HG02798 (cell line): ENCODE measurements around the gene PEF1.

ENCODE experiments used
- ATAC-seq: cut with Tn5 transposase; IDR thresholded peaks from one replicate; pipeline ENCODE4 v1.9.1; 2021; ENCODE audit warnings: mild to moderate bottlenecking; ENCODE audit not compliant: unreplicated experiment, poor library complexity

Gene PEF1, protein sequence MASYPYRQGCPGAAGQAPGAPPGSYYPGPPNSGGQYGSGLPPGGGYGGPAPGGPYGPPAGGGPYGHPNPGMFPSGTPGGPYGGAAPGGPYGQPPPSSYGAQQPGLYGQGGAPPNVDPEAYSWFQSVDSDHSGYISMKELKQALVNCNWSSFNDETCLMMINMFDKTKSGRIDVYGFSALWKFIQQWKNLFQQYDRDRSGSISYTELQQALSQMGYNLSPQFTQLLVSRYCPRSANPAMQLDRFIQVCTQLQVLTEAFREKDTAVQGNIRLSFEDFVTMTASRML

DNA sequence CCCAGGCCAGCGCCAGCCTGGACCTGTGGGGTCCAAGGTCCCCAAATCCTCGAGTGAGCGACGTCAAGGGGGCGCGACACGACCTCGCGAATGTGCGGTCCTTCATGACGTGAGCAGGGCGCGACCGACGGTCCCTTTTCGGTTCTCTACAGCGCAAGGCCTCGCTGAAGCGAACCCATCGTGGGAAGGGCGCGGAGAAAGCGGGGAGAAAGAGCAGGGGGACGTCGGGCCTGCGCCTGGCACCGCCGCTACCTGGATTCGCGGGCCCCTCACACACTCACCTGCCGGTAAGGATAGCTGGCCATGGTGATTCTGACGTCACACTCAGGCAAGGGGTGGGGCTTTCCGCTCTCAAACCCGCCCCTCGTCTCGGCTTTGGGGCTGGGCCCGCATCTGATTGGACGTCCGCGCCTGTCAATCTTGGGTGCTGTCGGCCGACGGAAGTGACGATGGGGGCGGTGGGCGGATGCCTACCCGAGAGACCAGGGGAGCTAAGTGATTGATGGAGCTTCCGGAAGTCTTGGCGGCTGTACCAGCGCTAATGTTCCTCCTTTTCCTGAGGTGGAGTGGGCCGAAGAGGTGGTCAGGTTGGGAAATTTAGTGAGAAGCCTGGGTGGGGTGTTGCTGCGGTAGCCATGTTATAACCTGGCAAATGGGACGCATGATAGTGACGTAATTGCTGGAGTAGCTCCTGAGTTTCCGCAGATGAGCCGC lies at the start of gene PEF1:
Gene PEF1, minus strand, starts transcription at position 317 of the 714 bp plus-strand sequence. Its CDS starts 12 bp downstream, at position 305.
- ATAC-seq = peak; percentile 95

DNA sequence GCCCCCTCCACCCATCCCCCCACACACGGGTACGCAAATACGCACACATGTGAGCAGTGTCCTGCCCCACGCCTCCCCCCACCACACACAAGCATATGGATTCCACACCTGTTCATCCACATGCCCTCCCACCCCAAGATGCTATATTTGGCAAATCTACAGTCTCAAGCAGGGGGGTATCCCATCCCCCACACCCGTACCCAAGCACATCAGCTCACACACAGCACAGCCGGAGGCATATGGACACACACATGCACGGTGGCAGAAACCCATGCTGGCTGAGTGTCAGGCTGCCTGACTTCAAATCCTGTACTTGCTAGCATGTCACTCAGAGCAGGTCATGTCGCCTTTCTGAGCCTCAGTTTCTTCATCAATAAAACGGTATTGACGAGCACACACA lies 48.6 kb upstream of the PEF1 start:
- ATAC-seq = no peak

DNA sequence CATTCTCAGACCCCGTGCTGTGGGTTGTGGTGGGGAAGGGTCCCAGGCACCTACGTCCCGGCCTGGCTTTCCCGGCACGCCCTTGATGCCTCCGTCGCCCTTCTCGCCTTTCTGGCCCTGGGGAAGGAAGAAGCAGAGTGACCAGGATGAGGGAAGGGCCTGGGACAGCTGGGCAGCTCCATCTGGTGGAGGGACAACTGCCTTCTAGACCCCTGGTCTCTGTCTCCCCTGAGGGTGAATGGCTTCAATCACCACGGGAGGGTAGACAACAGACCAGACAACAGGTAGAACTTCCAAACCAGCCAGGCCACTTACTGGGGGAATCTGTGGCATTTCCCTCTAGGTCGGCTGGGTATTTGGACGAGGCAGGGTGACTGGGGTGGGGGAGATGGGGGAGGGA lies 47.3 kb upstream of the PEF1 start:
- no peak for ATAC-seq

DNA sequence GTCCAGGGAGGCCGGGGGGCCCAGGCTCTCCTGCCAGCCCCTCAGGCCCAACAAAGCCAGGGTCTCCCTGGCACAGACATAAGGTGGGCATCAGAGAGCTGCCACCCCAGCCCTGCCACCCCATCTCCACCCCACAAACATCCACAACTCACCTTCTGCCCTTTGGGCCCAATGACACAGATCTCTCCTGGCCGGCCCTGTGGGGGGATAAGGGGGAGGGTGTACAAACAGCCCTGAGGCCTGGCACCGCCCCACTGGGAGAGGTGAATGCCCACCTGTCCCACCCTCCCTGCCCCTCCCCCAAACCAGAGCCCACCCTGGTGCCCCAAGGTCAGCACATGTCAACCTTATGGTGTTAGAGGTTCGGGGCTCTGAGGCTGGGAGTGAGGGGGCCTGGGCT lies 46.8 kb upstream of the PEF1 start:
- no peak for ATAC-seq

DNA sequence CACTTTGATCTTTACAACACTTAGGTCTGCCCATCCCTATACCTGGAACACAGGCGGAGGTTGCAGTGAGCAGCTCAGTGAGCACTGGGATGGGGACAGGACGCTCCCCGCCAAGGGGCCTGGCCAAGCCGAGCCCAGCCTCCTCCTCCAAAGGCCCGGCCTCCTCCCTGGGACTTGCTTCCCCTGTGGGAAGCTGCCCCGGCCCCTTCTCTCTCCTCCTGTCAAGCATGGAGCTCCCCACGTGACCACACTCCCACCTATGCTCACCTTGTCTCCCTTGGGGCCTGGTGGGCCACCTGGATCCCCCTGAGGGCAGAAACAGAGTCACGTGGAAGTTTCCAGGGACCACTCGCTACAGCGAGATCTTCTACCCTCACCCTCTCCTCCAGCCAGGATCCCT lies 46.2 kb upstream of the PEF1 start:
- ATAC-seq = no peak

DNA sequence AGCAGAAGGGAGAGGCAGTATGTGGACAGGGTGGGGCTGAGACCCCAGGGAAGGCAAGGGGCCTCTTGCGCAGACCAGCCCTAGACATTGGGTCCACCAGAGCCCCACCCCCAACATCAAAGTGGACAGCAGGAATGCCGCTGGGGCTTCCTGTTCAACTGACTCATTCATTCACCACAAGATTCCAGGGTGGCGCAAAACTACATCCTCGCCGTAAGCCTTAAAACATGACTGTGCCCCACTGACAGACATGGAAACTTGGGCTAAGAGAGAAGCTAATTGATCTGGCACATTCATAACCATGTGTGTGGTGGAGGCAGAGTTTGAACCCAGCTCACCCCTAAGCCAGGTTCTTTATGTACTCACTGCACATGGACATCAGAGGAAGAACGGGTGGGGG lies 45.2 kb upstream of the PEF1 start:
- no peak for ATAC-seq

DNA sequence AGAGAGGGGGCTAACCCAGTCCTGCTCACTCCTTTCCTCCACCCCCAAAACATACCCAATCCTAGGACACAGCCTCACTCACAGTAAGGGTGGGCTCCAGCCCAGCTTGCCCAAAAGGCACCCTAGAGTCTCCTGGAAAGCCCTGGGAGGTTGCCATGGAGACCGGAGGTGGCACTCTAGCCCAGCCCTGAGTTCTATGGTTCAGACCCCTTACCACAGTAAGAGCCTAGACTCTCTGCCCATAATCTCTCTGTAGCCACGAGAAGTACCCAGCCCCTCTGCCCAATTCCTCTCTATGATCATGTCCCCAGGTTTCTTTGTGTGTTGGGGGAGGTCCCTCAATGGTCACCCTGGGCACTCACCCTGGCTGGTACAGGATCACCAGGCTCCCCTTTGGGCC lies 44.7 kb upstream of the PEF1 start:
- no peak for ATAC-seq

DNA sequence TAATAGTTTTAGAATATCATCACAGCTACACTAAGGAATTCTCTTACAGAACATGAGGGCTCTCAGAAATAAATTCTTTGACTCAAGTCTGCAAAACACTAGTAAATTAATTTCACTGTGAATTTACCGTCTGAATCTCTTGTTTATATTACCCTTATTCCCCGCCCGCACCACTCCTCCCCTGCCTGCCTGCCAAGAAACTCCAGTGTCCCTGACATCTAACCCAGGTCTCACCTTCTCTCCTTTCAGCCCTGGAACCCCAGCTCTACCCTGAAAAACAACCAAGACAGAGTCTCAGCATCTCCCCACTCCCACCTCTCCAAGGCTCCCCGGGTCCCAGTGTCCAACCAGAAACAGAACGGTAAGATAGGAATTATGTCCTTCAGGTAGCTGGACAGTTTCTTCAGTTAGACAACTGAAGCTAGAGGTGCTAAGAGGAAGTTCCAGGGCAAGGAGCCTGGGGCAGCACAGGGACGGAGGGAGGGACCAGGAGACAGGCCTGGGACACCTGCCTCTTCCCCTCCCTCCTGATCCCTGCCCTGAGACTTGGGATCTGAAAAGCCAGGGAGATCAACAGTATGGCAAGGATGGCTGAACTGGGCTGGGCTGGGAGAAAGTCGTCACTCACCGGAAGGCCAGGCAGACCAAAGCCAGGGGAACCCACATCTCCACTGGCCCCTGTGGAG lies 43.7 kb upstream of the PEF1 start:
- no peak for ATAC-seq

DNA sequence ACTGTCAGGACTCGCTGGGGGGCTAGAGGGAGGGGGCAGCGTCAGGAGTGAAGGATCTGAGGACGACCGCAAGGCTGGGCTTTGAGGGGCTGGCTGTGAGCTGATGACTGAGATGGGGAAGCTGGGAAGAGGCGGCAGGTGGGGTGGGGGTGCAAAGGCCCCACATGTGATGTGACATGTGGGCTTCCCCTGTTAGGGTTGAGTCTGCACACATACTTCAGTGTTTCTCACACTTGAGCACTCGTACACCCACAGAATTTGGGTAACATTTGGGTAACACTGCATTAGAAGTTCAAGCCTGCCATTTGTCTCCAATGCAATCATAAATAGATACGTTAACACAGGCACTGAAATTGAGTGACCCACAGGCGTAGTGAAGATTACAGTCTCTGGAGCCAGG lies 42.9 kb upstream of the PEF1 start:
- no peak for ATAC-seq

DNA sequence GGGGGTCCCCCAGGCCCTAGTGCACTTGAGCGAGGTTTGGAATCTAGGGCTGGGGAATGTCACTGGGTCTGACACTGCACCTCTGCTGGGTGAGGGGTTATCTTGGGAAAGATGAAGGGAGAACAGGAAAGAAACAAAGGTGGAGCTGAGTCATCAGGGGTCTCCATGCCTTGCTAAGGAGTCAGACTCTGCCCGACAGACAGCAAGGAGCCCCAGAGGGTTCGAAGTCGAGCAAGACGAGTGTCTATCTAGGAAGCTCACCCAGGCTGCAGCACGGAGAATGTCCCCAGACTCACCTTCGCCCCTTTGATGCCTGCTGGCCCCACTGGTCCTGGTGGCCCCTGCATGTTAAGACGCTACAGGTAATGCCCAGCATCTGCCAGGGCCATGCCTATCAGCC lies 41.1 kb upstream of the PEF1 start:
- ATAC-seq = no peak

DNA sequence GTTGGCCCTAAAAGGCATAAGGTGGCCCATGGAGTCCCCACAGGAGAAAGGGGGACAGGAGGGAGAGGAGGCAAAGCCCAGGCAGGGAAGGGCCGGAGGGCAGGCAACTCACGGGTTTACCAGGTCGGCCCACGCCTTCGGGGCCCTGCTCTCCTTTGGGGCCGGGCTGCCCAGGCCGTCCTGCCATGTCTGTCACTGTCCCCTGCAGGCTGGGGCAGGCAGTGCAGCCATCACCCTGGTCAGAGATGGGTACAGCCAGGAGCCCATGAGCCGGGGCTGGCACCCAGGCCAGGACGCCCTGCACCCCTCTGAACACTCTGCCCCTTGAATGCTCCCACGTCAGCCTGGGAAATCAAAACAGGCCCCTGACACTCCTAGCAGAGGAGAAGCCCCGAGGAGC lies 39.3 kb upstream of the PEF1 start:
- no peak for ATAC-seq

DNA sequence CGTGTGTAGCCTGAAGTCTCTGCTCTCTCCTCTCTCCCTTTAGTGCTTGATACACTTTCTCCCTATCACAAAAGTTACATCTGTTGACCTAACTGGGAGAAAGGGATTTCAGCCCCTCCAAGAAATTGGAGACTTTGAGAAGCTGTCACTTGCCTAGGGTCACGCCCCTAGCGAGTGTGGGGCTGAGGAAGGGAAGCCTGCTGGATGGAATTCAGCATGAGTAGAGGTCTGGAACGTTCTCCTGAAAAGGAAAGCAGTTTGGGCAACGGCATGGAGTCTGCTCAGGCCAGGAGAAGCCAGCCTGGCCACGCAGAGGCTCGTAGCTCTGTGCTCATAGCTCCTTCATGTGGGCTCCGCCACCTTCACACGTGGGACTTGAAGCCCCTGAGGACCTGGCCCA lies 36.7 kb upstream of the PEF1 start:
- no peak for ATAC-seq

DNA sequence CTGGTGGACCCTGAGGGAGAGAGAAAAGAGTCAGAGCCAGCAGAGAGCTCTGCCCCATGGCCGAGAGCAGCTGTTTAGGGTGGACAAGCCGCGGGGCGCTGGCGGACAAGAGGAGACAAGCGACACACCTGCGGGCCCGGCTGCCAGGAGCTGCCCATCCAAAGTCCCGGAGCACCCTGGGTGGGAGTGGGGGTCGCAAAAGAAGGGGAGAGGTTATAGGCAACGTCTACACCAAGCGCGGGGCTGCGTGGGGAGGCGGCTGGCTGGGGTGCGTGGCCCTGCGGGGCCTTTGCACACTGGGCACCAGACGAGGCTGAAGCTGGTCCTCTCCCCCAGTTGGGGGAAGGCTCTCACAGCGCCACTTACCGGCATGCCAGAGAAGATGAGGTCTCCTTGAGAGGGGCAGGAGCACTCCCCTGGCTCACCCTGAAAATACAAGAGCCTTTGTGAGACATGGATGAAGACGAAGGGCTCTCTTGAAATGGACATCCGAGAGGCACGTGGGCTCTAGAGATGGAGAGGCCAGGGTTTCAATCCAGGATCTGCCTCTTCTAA lies 35.1 kb upstream of the PEF1 start:
- ATAC-seq = no peak

DNA sequence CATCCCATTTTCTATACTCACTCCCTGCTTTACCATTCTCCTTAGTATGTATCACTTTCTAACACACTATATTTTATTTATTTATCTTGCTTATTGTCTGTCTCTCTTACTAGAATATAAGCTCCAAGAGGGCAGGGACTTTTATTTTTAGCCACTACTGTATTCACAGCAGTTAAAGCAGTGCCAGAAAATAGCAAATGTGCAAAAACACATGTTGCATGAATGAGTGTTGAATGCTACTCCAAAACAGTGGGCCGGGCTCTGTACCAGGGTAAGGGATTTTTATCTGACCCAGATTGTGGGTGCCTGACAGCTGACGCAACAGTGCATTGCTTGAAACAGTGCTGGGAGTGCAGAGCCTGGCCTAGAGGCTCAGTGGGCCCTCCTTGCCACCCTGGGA lies 34.4 kb upstream of the PEF1 start:
- no peak for ATAC-seq

DNA sequence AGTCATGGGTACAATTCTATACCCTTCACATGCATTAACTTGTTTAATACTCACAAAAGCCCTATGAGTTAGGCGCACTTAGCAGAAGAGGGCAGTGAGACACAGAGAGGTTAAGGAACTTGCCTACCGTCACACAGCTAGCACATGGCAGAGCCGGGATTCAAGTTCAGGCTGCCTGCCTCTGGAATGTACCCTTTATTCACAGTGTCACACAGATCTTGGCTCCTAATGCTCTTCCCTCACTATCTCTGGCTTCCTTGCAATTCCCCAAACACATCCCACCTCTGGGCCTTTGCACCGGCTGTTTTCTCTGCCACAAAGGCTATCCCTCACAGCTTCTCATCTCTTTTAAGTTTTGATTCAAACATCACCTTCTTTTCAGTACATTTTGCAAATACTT lies 34.0 kb upstream of the PEF1 start:
- no peak for ATAC-seq

DNA sequence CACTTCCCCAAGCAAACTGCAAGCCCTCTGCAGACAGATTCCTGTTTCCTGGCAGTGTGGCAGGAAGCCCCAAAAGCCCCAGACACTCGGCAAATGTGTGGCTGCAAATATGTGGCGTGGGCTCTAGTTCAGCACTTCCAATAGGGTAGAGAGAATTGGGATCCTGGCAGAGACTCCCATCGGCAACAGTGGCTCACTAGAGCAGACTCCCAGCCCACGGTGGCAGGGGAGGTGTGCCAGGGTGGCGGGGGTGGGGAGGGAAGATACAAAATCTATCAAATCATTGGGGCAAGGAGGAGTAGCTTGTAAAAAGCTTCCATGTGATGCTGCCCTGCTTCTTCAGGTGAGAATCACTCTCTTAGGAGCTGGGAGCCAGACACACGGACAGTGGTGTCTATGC lies 33.3 kb upstream of the PEF1 start:
- ATAC-seq = no peak

DNA sequence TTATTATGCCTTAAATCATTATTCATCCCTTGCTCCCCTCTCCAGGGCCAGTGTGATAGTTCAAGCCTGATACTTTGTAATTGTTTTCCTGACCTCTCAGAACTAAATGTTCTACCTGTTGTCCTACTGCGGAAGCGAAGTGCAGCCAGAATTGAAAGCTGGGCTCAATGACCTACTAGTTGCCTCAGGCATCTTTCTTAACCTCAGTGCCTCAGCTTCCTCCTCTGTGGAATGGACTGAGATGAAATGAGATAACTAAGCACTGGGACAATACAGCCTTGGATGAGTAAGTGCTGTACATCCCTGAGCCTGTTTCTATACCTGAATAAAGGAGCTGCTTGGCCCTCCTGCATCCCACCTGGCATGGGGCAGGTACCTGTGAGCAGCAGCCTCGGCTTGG lies 32.7 kb upstream of the PEF1 start:
- no peak for ATAC-seq

DNA sequence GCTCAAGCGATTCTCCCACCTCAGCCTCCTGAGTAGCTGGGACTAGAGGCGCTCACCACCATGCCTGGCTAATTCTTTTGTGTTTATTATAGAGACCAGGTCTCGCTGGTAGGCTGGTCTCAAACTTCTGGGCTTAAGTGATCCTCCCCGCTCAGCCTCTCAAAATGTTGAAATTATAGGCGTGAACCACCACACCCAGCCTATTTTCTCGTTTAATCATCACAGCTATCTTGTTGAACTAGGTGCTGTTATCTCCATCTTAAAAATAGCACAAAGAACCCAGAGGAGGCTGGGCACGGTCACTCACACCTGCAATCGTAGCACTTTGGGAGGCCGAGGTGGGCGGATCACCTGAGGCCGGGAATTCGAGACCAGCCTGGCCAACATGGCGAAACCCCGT lies 31.1 kb upstream of the PEF1 start:
- ATAC-seq = no peak

DNA sequence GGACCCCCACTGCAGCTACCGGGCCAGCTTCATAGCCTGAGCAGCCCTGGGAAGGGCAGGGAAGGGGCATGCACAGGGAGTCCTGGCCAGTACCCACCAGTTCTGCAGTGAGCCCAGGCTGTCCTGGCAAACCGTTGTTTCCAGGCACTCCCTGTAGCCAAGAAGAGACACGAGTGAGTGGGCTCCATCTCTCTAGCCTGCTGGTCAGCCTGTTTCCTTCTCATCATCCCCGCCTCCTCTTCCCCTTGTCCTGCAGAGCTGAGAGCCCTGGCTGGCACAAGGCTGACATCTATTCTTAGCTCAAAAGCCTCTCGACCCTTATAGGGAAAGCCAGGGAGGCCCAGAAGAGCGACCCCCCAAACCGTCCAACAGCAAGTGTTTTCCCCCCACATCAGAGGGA lies 30.5 kb upstream of the PEF1 start:
- no peak for ATAC-seq

DNA sequence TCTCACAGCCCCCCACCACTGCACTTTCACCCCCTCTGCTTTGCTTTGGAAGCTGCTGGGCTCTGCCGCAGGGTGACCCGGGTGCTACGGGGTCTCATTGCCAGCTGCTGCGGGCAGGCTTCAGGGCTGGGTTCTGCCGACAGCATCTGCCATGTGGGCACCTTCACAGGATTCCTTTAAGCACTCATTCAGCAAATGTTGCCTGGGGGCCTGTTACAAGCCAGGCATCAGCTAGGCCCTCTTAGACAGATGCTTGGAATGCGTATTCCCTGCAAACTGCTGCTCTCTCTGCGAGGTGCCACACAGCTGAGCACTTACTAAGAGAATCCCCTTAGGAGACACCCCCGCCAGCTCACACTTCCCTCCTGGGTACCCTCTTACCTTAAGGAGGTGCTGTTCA lies 29.9 kb upstream of the PEF1 start:
- ATAC-seq = no peak

DNA sequence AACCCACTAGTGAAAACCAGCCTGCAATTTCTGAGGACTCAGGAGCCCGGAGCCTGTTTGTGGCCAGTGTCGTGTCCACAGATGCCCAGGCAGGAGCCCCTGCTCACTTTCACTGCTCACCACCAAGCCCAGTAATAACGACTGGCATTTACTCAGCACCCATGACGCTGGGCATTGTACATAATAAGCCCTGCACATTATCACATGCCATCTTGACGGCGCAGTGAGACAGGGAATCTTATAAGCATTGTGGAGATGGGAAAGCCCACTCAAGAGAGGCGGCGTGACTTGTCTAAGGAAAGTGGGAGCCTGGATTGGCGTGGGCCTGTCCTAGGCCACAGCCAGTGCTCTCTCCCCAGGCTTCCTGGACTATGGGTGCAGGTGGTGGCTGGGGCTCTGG lies 28.8 kb upstream of the PEF1 start:
- no peak for ATAC-seq
